ENCODE results near the gene CLIC5.
A peak's percentile ranks its signal among the peaks of the same experiment; 100 is the strongest.

CLIC5 gene

GRCh38 chr6:46032110-46032998 lies 16.7 kb upstream of the CLIC5 start:
- DNase-seq = no peak

- no peak for DNase-seq
These were observed 13.9 kb upstream of the CLIC5 start for GRCh38 chr6:46029602-46030001.

- DNase-seq = no peak
These were observed 10.6 kb upstream of the CLIC5 start for GRCh38 chr6:46026307-46026706.

GRCh38 chr6:46025573-46025972 lies 9.9 kb upstream of the CLIC5 start:
- DNase-seq = no peak

- DNase-seq = no peak
These were observed 8.6 kb upstream of the CLIC5 start for GRCh38 chr6:46024124-46024769.

- no peak for DNase-seq
These were observed 7.7 kb upstream of the CLIC5 start for GRCh38 chr6:46023216-46023915.

GRCh38 chr6:46022106-46022948 lies 6.7 kb upstream of the CLIC5 start:
- DNase-seq = no peak

- DNase-seq = no peak
These were observed 2.1 kb upstream of the CLIC5 start for GRCh38 chr6:46017726-46018125.

- no peak for DNase-seq
These were observed 476 bp upstream of the CLIC5 start for GRCh38 chr6:46016063-46016608.

- peak; percentile 9 for DNase-seq
These were observed 1.0 kb downstream of the CLIC5 start for GRCh38 chr6:46014511-46015118.

- DNase-seq = no peak
These were observed 1.6 kb downstream of the CLIC5 start for GRCh38 chr6:46014046-46014445.

- DNase-seq = no peak
These were observed 2.0 kb downstream of the CLIC5 start for GRCh38 chr6:46013639-46014038.

- no peak for DNase-seq
These were observed 2.8 kb downstream of the CLIC5 start for GRCh38 chr6:46012834-46013233.

- peak; percentile 41 for DNase-seq
These were observed 4.2 kb downstream of the CLIC5 start for GRCh38 chr6:46011188-46012085.

GRCh38 chr6:46010771-46011170 lies 4.9 kb downstream of the CLIC5 start:
- no peak for DNase-seq

GRCh38 chr6:46010270-46010669 lies 5.4 kb downstream of the CLIC5 start:
- no peak for DNase-seq

GRCh38 chr6:46002264-46002663 lies 13.4 kb downstream of the CLIC5 start:
- no peak for DNase-seq

GRCh38 chr6:46000905-46001304 lies 14.8 kb downstream of the CLIC5 start:
- DNase-seq = no peak

- DNase-seq = no peak
These were observed 17.1 kb downstream of the CLIC5 start for GRCh38 chr6:45998524-45998923.

- DNase-seq = no peak
These were observed 17.7 kb downstream of the CLIC5 start for GRCh38 chr6:45997875-45998506.
